ENCODE results near the gene NPSR1.
"Not testable (repeated sequence)": the region's sequence is repeated elsewhere in the genome, so short reads cannot be mapped to it uniquely, and the experiment has no call there.

NPSR1 gene

GRCh38 chr7:34759477-34760125 is 101.6 kb downstream of the NPSR1 start:
- no peak for DNase-seq

- no peak for DNase-seq
Observed at GRCh38 chr7:34760271-34760670, 102.3 kb downstream of the NPSR1 start.

GRCh38 chr7:34761206-34761605 is 103.2 kb downstream of the NPSR1 start:
- DNase-seq, result no peak

- no peak for DNase-seq
Observed at GRCh38 chr7:34761627-34762026, 103.6 kb downstream of the NPSR1 start.

GRCh38 chr7:34762764-34763163 is 104.7 kb downstream of the NPSR1 start:
- no peak for DNase-seq

GRCh38 chr7:34772296-34772938 is 114.4 kb downstream of the NPSR1 start:
- no peak for DNase-seq

GRCh38 chr7:34776748-34777358 is 118.8 kb downstream of the NPSR1 start:
- no peak for DNase-seq

GRCh38 chr7:34780546-34780945 is 122.5 kb downstream of the NPSR1 start:
- DNase-seq, result no peak

GRCh38 chr7:34787586-34787985 is 129.6 kb downstream of the NPSR1 start:
- DNase-seq, result no peak

- no peak for DNase-seq
Observed at GRCh38 chr7:34806831-34807230, 148.8 kb downstream of the NPSR1 start.

GRCh38 chr7:34807548-34808340 is 149.7 kb downstream of the NPSR1 start:
- no peak for DNase-seq

- DNase-seq, result not testable (repeated sequence)
Observed at GRCh38 chr7:34814203-34814842, 156.3 kb downstream of the NPSR1 start.

GRCh38 chr7:34821932-34822558 is 164.0 kb downstream of the NPSR1 start:
- DNase-seq, result no peak

- peak; percentile 53 for DNase-seq
Observed at GRCh38 chr7:34823650-34824258, 165.7 kb downstream of the NPSR1 start.

- no peak for DNase-seq
Observed at GRCh38 chr7:34825221-34825620, 167.2 kb downstream of the NPSR1 start.

- DNase-seq, result no peak
Observed at GRCh38 chr7:34830390-34830789, 172.4 kb downstream of the NPSR1 start.

GRCh38 chr7:34831436-34831835 is 173.4 kb downstream of the NPSR1 start:
- no peak for DNase-seq

- DNase-seq, result no peak
Observed at GRCh38 chr7:34832020-34832419, 174.0 kb downstream of the NPSR1 start.

- DNase-seq, result no peak
Observed at GRCh38 chr7:34835901-34836600, 178.0 kb downstream of the NPSR1 start.

GRCh38 chr7:34837316-34837715 is 179.3 kb downstream of the NPSR1 start:
- DNase-seq, result no peak

GRCh38 chr7:34837801-34838201 is 179.8 kb downstream of the NPSR1 start:
- DNase-seq, result no peak

All from activated gamma-delta T cell treated with Interleukin-2 at 50 U/mL for 16 hours (primary cell).